Measurements from ENCODE around the gene RAB8B. TPM values are rescaled to one million over a fixed set of nuclear protein-coding genes. Genes with fewer than 3 reads are reported as not detected.

Gene RAB8B
- total RNA-seq, 1 experiment from 2014 or later: 33.8 TPM

DNA sequence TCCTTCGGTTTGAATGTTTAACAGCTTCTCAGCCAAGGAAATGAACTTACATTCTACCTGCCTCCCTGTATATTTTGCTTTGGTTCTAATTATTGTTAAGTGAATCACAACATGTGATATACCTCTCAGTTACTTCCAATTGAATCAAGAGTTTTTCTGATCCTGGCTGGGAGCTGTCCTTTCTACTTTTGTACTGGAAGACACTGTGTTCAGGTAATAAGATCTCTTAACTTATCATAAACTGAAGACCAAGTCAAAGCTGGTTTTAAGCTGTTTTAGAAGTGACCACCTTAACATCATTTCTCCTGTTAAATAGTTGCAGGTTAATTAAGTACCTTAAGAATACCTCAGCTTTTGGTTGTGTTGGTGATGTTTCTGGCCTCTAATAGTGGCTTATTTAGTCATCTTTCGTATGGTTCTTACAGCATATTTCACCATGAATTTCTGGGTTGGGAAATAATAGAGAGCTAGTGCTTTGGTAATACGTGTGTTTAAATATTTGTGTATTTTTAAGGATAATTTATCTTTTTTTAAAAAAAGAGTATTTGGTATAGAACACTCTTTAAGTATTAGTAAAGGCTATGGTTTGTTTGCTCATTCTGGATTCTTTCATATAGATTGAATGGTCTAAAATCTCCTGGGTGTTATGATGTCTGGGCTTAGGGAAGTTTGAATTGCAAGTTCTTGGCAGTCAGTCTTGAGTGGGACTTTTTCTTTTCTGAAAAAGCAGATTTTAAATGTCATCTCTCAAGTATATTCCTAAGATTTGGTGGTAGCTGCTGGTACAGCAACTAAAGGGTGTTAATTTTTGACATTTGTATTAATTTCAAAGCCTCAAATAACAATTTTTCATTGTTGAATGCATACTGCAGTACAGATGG, 1.6 kb downstream of the RAB8B start:
- Mint-ChIP-seq H3K4me1 (peaks cover 49 to 50% of the 10 kb centered on the region in 2 experiments), H3K4me3 (peak overlapping the region; percentile 81 to 89), H3K36me3 (ENCODE audit: insufficient read depth in 1 of 3, low read depth in 3 of 3) (no peaks in the 10 kb centered on the region), H3K9me3 (no peaks in the 10 kb centered on the region), H3K27me3 (ENCODE audit: low read depth) (no peaks in the 10 kb centered on the region), H3K27ac (no peak overlapping the region)
- no peaks in the 10 kb centered on the region for H3K9me3 ChIP-seq (ENCODE audit: control insufficient read depth, low read depth, low read length)
- no peak overlapping the region for H3K14ac ChIP-seq (ENCODE audit: insufficient read depth, low read length)
- H2BK5ac ChIP-seq (ENCODE audit: insufficient read length, low read length): no peak overlapping the region
- no peak overlapping the region for H3K56ac ChIP-seq (ENCODE audit: insufficient read length, low read depth, low read length)
- TF ChIP-seq, protein P1, sequence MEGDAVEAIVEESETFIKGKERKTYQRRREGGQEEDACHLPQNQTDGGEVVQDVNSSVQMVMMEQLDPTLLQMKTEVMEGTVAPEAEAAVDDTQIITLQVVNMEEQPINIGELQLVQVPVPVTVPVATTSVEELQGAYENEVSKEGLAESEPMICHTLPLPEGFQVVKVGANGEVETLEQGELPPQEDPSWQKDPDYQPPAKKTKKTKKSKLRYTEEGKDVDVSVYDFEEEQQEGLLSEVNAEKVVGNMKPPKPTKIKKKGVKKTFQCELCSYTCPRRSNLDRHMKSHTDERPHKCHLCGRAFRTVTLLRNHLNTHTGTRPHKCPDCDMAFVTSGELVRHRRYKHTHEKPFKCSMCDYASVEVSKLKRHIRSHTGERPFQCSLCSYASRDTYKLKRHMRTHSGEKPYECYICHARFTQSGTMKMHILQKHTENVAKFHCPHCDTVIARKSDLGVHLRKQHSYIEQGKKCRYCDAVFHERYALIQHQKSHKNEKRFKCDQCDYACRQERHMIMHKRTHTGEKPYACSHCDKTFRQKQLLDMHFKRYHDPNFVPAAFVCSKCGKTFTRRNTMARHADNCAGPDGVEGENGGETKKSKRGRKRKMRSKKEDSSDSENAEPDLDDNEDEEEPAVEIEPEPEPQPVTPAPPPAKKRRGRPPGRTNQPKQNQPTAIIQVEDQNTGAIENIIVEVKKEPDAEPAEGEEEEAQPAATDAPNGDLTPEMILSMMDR (conservative IDR thresholded peaks at IDR 0.05): no peak
- no peak overlapping the region for H2BK120ac ChIP-seq (ENCODE audit: low read depth, low read length, poor library complexity, severe bottlenecking)
- no peak overlapping the region for H3K18ac ChIP-seq (ENCODE audit: insufficient read length, low read depth, low read length)
- H3K23me2 ChIP-seq (ENCODE audit: insufficient read length, low read depth, low read length, poor library complexity, severe bottlenecking): peaks cover 7% of the 10 kb centered on the region
- no peak overlapping the region for H4K91ac ChIP-seq (ENCODE audit: insufficient read length, low read depth, low read length)
- no peak overlapping the region for H3K27ac ChIP-seq (ENCODE audit: insufficient read length, low read depth, low read length)
- H2AK5ac ChIP-seq (ENCODE audit: insufficient read length, low read length): no peak overlapping the region
- no peaks in the 10 kb centered on the region for H4K20me1 ChIP-seq (ENCODE audit: control insufficient read depth, insufficient read depth, insufficient read length)
- H3K9ac ChIP-seq (ENCODE audit: extremely low read depth, insufficient read length, low read length): no peak overlapping the region
- no peak overlapping the region for H2BK15ac ChIP-seq (ENCODE audit: low read depth, low read length)
- peak overlapping the region; percentile 98 for H3K4me2 ChIP-seq (ENCODE audit: insufficient read depth, insufficient read length, low read length)
- H2BK20ac ChIP-seq (ENCODE audit: low read depth, low read length, poor library complexity, severe bottlenecking): no peak overlapping the region
- H3K79me2 ChIP-seq (ENCODE audit: insufficient read depth, low read length): peaks cover 11% of the 10 kb centered on the region; the same call in 1 of the 2 replicates
- no peak overlapping the region for H2AFZ ChIP-seq (ENCODE audit: low read length)
- H3K4ac ChIP-seq (ENCODE audit: low read depth, low read length): no peak overlapping the region
- no peak for DNase-seq
- no peak overlapping the region for H3K23ac ChIP-seq (ENCODE audit: insufficient read length, low read depth, low read length)
- H3T11ph ChIP-seq (ENCODE audit: low read length): no peak overlapping the region
- 0 out of 2 replicates have a peak, but pooled peaks cover 4% of the 10 kb centered on the region for H3K4me1 ChIP-seq (ENCODE audit: insufficient read depth, low read length)
- no peak overlapping the region for H4K5ac ChIP-seq (ENCODE audit: insufficient read length, low read depth, low read length)
- WGBS (ENCODE audit: extremely low coverage, insufficient read length, low lambda C conversion rate): 100% methylated on average over 1 of the region's 3 CpGs
- no peaks in the 10 kb centered on the region for H3K79me1 ChIP-seq (ENCODE audit: insufficient read depth, low read depth, low read length, poor library complexity, severe bottlenecking)
- H4K8ac ChIP-seq (replicated peaks; ENCODE audit: insufficient read length, low read depth, low read length): no peak overlapping the region
- H3K27me3 ChIP-seq (ENCODE audit: insufficient read depth, low read length): no peaks in the 10 kb centered on the region
- H2BK12ac ChIP-seq (ENCODE audit: insufficient read length, low read depth, low read length): no peak overlapping the region

Data from H9 (cell line).